GM23248 (cell line): ENCODE data around the gene PCF11. TPM values are rescaled to one million over a fixed set of nuclear protein-coding genes. Genes with fewer than 3 reads are reported as not detected.

Experiments
- DNase-seq: peaks from one replicate; pipeline ENCODE4 v3.0.0-alpha.2; 2015
- H2AFZ ChIP-seq: fragments of 200-600 bp; sonication (generic); 2 replicates; pipeline ENCODE4 v1.6.1; 2016; ENCODE audit warnings: antibody characterized with exemption
- H3F3A ChIP-seq: fragments of 200-600 bp; sonication (generic); 2 replicates; pipeline ENCODE4 v1.6.1; 2016; ENCODE audit warnings: mild to moderate bottlenecking, antibody characterized with exemption, mixed run types; ENCODE audit not compliant: insufficient read depth
- H3K27ac ChIP-seq: fragments of 200-600 bp; sonication (generic); 2 replicates; pipeline ENCODE4 v1.5.1; 2016; ENCODE audit warnings: mild to moderate bottlenecking
- H3K27me3 ChIP-seq: fragments of 200-600 bp; sonication (generic); replicated peaks from 2 replicates; pipeline ENCODE4 v1.6.1; 2016; ENCODE audit warnings: mild to moderate bottlenecking; ENCODE audit not compliant: insufficient read depth
- H3K36me3 ChIP-seq: fragments of 200-600 bp; sonication (generic); 2 replicates; pipeline ENCODE4 v1.6.1; 2016; ENCODE audit warnings: low read depth, mild to moderate bottlenecking
- H3K4me1 ChIP-seq: fragments of 200-600 bp; sonication (generic); 2 replicates; pipeline ENCODE4 v1.6.1; 2016; ENCODE audit warnings: mild to moderate bottlenecking; ENCODE audit not compliant: insufficient read depth
- H3K4me2 ChIP-seq: fragments of 200-600 bp; sonication (generic); one replicate; pipeline ENCODE4 v1.6.1; 2016; ENCODE audit warnings: mild to moderate bottlenecking; ENCODE audit not compliant: unreplicated experiment
- H3K4me3 ChIP-seq: fragments of 200-600 bp; sonication (generic); 2 replicates; pipeline ENCODE4 v1.5.1; 2016; ENCODE audit warnings: mild to moderate bottlenecking
- H3K79me2 ChIP-seq: fragments of 200-600 bp; sonication (generic); 2 replicates; pipeline ENCODE4 v1.6.1; 2016; ENCODE audit warnings: mild to moderate bottlenecking; ENCODE audit not compliant: insufficient read depth
- H3K9ac ChIP-seq: fragments of 200-600 bp; sonication (generic); 2 replicates; pipeline ENCODE4 v1.6.1; 2016; ENCODE audit warnings: mild to moderate bottlenecking
- H3K9me2 ChIP-seq: fragments of 200-600 bp; sonication (generic); 2 replicates; pipeline ENCODE4 v1.6.1; 2016; ENCODE audit warnings: mixed run types, mild to moderate bottlenecking, moderate library complexity; ENCODE audit not compliant: insufficient read depth
- H3K9me3 ChIP-seq: fragments of 200-600 bp; sonication (generic); one replicate; pipeline ENCODE4 v1.6.1; 2017; ENCODE audit warnings: low read depth
- H4K20me1 ChIP-seq: fragments of 200-600 bp; sonication (generic); 2 replicates; pipeline ENCODE4 v1.6.0; 2016; ENCODE audit not compliant: insufficient read depth
- EZH2 ChIP-seq: fragments of 200-600 bp; sonication (generic); IDR thresholded peaks from 2 replicates; pipeline ENCODE4 v1.6.1; 2018; ENCODE audit warnings: antibody characterized with exemption, mild to moderate bottlenecking; ENCODE audit not compliant: insufficient read depth, poor library complexity, severe bottlenecking
- EZH2phosphoT487 ChIP-seq: fragments of 200-600 bp; sonication (generic); IDR thresholded peaks from 2 replicates; pipeline ENCODE4 v1.6.1; 2018; ENCODE audit warnings: antibody characterized with exemption, moderate library complexity, mild to moderate bottlenecking, low read depth; ENCODE audit not compliant: insufficient read depth
- WGBS, 2 experiments: methylation state at CpG; one replicate each; pipeline ENCODE4 v1.1.6; 2015 to 2017; ENCODE audit warnings: low lambda C conversion rate in 2 of 2, low coverage in 1 of 2; ENCODE audit errors: missing lambda C conversion rate in 2 of 2; 5-methylcytosine and 5-hydroxymethylcytosine counted together
- in situ Hi-C: fragments of 300-500 bp; cut with MboI; formaldehyde crosslinking; loops from 2 replicates; pipeline ENCODE4 v1.15.0; 2020
- polyA plus RNA-seq: library from polyadenylated mRNA; unstranded; fragments of >200 nt; fragmentation: Nextera tagmentation; extraction: Ambion mirVana; gene quantifications from 2 replicates; pipeline ENCODE4 v1.2.1, GENCODE V29; 2016
- small RNA-seq: library from RNA; depleted of rRNA; stranded (forward); fragments of <200 nt; gene quantifications from one replicate; pipeline ENCODE3, GENCODE V24; 2014; ENCODE audit warnings: low read depth, low replicate concordance
- total RNA-seq: library from RNA; depleted of rRNA; stranded (reverse); fragments of >200 nt; shearing (Covaris generic); gene quantifications from 2 replicates; pipeline ENCODE4 v1.2.3, GENCODE V29; 2014; rRNA removed

Gene PCF11
- total and polyA plus RNA-seq, 2 experiments from 2014 or later, result 9.1 to 19.7 TPM

- Histone ChIP-seq H3K4me2 (no peak overlapping the region), H3K9me3 (no peaks in the 10 kb centered on the region), H2AFZ (no peak overlapping the region), H3K36me3 (no peaks in the 10 kb centered on the region; the same call in 1 of the 2 replicates), H3K27me3 (no peaks in the 10 kb centered on the region), H3K9ac (no peak overlapping the region), H3F3A (no peaks in the 10 kb centered on the region), H4K20me1 (no peaks in the 10 kb centered on the region), H3K27ac (no peak overlapping the region), H3K4me3 (no peak overlapping the region), H3K79me2 (no peaks in the 10 kb centered on the region), H3K4me1 (no peaks in the 10 kb centered on the region), H3K9me2 (no peaks in the 10 kb centered on the region)
- no peak for TF ChIP-seq EZH2
- TF ChIP-seq EZH2phosphoT487, result no peak
- in situ Hi-C loops, result no loop called here
- WGBS, 2 experiments, result 89 to 92% methylated on average over 1 of the region's 1 CpG
- DNase-seq, result no peak
Observed at GRCh38 chr11:83235825-83236224, 78.9 kb downstream of the PCF11 start.

Small RNA genes lying within 50 kb of the gene (small RNA-seq; reads per million reads assigned to genes)
- not detected for gene AP000873.5

Other genes with a start within 250 kb of the PCF11 start
- gene RAB30, start 85.2 kb upstream of the PCF11 start, total RNA-seq, result 9.7 and 10.6 TPM in 2 replicates
- gene RAB30, start 85.2 kb upstream of the PCF11 start, polyA plus RNA-seq, result 12.1 and 14.0 TPM in 2 replicates
- 17.8 and 22.0 TPM in 2 replicates for gene ANKRD42, start 36.6 kb downstream of the PCF11 start, total RNA-seq
- 17.6 and 19.7 TPM in 2 replicates for gene ANKRD42, start 36.6 kb downstream of the PCF11 start, polyA plus RNA-seq
- 49.9 and 53.1 TPM in 2 replicates for gene CCDC90B, start 129.2 kb downstream of the PCF11 start, total RNA-seq
- gene CCDC90B, start 129.2 kb downstream of the PCF11 start, polyA plus RNA-seq, result 97.8 and 113 TPM in 2 replicates